ENCODE data around the gene RAB40A.
"Not testable (repeated sequence)": the region's sequence is repeated elsewhere in the genome, so short reads cannot be mapped to it uniquely, and the experiment has no call there.

RAB40A gene

GRCh38 chrX:103498786-103499185, 20.5 kb downstream of the RAB40A start:
- H3K4me3 ChIP-seq (replicated peaks in 1 of 2; ENCODE audit: low read depth in 2 of 2, low read length in 2 of 2), result no peak overlapping the region
- DNase-seq (ENCODE audit: low read depth in 2 of 2), result no peak
- TF ChIP-seq CTCF (IDR thresholded peaks at IDR 0.05; ENCODE audit: low read depth, low read length), result no peak

- no peak overlapping the region for H3K4me3 ChIP-seq (replicated peaks in 1 of 2; ENCODE audit: low read depth in 2 of 2, low read length in 2 of 2)
- TF ChIP-seq CTCF (IDR thresholded peaks at IDR 0.05; ENCODE audit: low read depth, low read length), result no peak
- DNase-seq (ENCODE audit: low read depth in 2 of 2), result no peak
These were observed 23.5 kb downstream of the RAB40A start for GRCh38 chrX:103495786-103496185.

- not testable (repeated sequence) for H3K4me3 ChIP-seq (replicated peaks in 1 of 2; ENCODE audit: low read depth in 2 of 2, low read length in 2 of 2); DNase-seq (ENCODE audit: low read depth in 2 of 2)
These were observed 25.7 kb downstream of the RAB40A start for GRCh38 chrX:103493578-103493977.

GRCh38 chrX:103489733-103490132, 29.6 kb downstream of the RAB40A start:
- H3K4me3 ChIP-seq (replicated peaks in 1 of 2; ENCODE audit: low read depth in 2 of 2, low read length in 2 of 2), result not testable (repeated sequence)
- peak; percentile 45 for TF ChIP-seq CTCF (IDR thresholded peaks at IDR 0.05; ENCODE audit: low read depth, low read length)
- peak; percentile 35 to 39 for DNase-seq (ENCODE audit: low read depth in 2 of 2)

- no peak overlapping the region for H3K4me3 ChIP-seq (replicated peaks in 1 of 2; ENCODE audit: low read depth in 2 of 2, low read length in 2 of 2)
- TF ChIP-seq CTCF (IDR thresholded peaks at IDR 0.05; ENCODE audit: low read depth, low read length), result no peak
- no peak for DNase-seq (ENCODE audit: low read depth in 2 of 2)
These were observed 30.5 kb downstream of the RAB40A start for GRCh38 chrX:103488794-103489193.

- no peak overlapping the region for H3K4me3 ChIP-seq (replicated peaks in 1 of 2; ENCODE audit: low read depth in 2 of 2, low read length in 2 of 2)
- peak; percentile 41 to 47 for DNase-seq (ENCODE audit: low read depth in 2 of 2)
- peak; percentile 33 for TF ChIP-seq CTCF (IDR thresholded peaks at IDR 0.05; ENCODE audit: low read depth, low read length)
These were observed 31.0 kb downstream of the RAB40A start for GRCh38 chrX:103488332-103488731.

GRCh38 chrX:103483720-103484119, 35.6 kb downstream of the RAB40A start:
- H3K4me3 ChIP-seq (replicated peaks in 1 of 2; ENCODE audit: low read depth in 2 of 2, low read length in 2 of 2), result no peak overlapping the region
- no peak for DNase-seq (ENCODE audit: low read depth in 2 of 2)
- TF ChIP-seq CTCF (IDR thresholded peaks at IDR 0.05; ENCODE audit: low read depth, low read length), result no peak

Data from cardiac fibroblast (primary cell).